HepG2 (cell line): ENCODE results near the gene SSBP4. TPM values are rescaled to one million over a fixed set of nuclear protein-coding genes. Genes with fewer than 3 reads are reported as not detected.
A peak's percentile ranks its signal among the peaks of the same experiment; 100 is the strongest.

Source experiments
- ATAC-seq: fragments of 200-7000 bp; cut with Tn5 transposase; 3 replicates; pipeline ENCODE4 v1.9.1; 2020; ENCODE audit warnings: mild to moderate bottlenecking, moderate library complexity
- BruUV-seq: library from RNA; stranded (reverse); fragments of 400-500 nt; replicated peaks from 2 replicates; lab custom pipeline; 2021; lab: Mats Ljungman, UMichigan
- CTCF ChIA-PET: fragments of 300-600 bp; formaldehyde crosslinking; extraction: SDS; loops from one replicate; lab custom pipeline; 2021; ENCODE audit warnings: low total read pairs, inconsistent platforms, low intra/inter-chr PET ratio; lab: Yijun Ruan, JAX
- POLR2A ChIA-PET: fragments of 350-600 bp; sonication (Branson Sonifier 250); formaldehyde crosslinking; loops from one replicate; lab custom pipeline; 2020; ENCODE audit warnings: antibody characterized with exemption, inconsistent platforms; lab: Yijun Ruan, JAX
- DNase-seq: peaks from one replicate; pipeline ENCODE4 v3.0.0-alpha.2; 2015; ENCODE audit warnings: low spot score
- FAIRE-seq: peaks from 3 replicates; lab custom pipeline; 2011; peaks lifted over from hg19 to GRCh38; lab: Jason Lieb, UNC
- H2AFZ ChIP-seq: one replicate; pipeline ENCODE4 v1.6.1; 2011; ENCODE audit warnings: low read length, inconsistent platforms
- H3K27ac ChIP-seq: fragments of 300-600 bp; 3 replicates; pipeline ENCODE4 v1.8.0; 2011; ENCODE audit warnings: mixed run types, mild to moderate bottlenecking, mixed read lengths, low read length, inconsistent platforms; ENCODE audit not compliant: insufficient read depth; ENCODE audit errors: extremely low read length
- H3K27me3 ChIP-seq, 2 experiments: fragments of 200-600 bp in 1 of 2; 2 replicates in 1 of 2; 3 replicates in 1 of 2; pipeline versions ENCODE4 v1.6.0 to v1.8.0; 2011; ENCODE audit warnings: low read length in 2 of 2, mild to moderate bottlenecking in 2 of 2, moderate library complexity in 2 of 2, inconsistent platforms in 1 of 2; ENCODE audit not compliant: insufficient read depth in 2 of 2, control insufficient read depth in 1 of 2
- H3K36me3 ChIP-seq, 2 experiments: fragments of 200-600 bp in 1 of 2; replicated peaks in 1 of 2; 2 replicates in 1 of 2; 3 replicates in 1 of 2; pipeline versions ENCODE4 v1.5.1 to v1.8.0; 2011; ENCODE audit warnings: low read length in 2 of 2, inconsistent platforms in 1 of 2; ENCODE audit not compliant: insufficient read depth in 2 of 2, control insufficient read depth in 1 of 2
- H3K4me1 ChIP-seq: 2 replicates; pipeline ENCODE4 v1.5.1; 2012; ENCODE audit warnings: low read length, inconsistent platforms; ENCODE audit not compliant: insufficient read depth
- H3K4me2 ChIP-seq: 2 replicates; pipeline ENCODE4 v1.6.0; 2011; ENCODE audit warnings: low read depth, low read length, inconsistent platforms
- H3K4me3 ChIP-seq, 3 experiments: fragments of 200-600 bp in 1 of 3; sonication (generic), shearing (Covaris generic) in 1 of 3; replicated peaks in 1 of 3; 2 replicates each; pipeline ENCODE4 v1.5.1; 2011 to 2016; ENCODE audit warnings: low read length in 3 of 3, inconsistent platforms in 2 of 3, low read depth in 2 of 3, mild to moderate bottlenecking in 2 of 3, control low read depth in 1 of 3, mixed read lengths in 1 of 3; ENCODE audit not compliant: insufficient read depth in 1 of 3
- H3K79me2 ChIP-seq: one replicate; pipeline ENCODE4 v1.6.1; 2011; ENCODE audit warnings: low read length, inconsistent platforms; ENCODE audit not compliant: insufficient read depth
- H3K9ac ChIP-seq: 2 replicates; pipeline ENCODE4 v1.6.0; 2011; ENCODE audit warnings: mild to moderate bottlenecking, low read depth, low read length, inconsistent platforms; ENCODE audit not compliant: insufficient read depth
- H3K9me3 ChIP-seq: 2 replicates; pipeline ENCODE4 v1.5.1; 2012; ENCODE audit warnings: mild to moderate bottlenecking, low read length
- H4K20me1 ChIP-seq: 2 replicates; pipeline ENCODE4 v1.6.0; 2011; ENCODE audit warnings: inconsistent platforms, mild to moderate bottlenecking, low read length, moderate library complexity; ENCODE audit not compliant: insufficient read depth
- HDAC1 ChIP-seq: sonication (generic); formaldehyde crosslinking; IDR thresholded peaks from 2 replicates; pipeline ENCODE4 v1.5.1; 2020; ENCODE audit warnings: mild to moderate bottlenecking, missing genetic modification reagents
- ISL2 ChIP-seq: sonication (generic); formaldehyde crosslinking; IDR thresholded peaks from 2 replicates; pipeline ENCODE4 v1.5.0; 2020; ENCODE audit warnings: missing genetic modification reagents
- KDM2A ChIP-seq: sonication (generic); formaldehyde crosslinking; IDR thresholded peaks from 2 replicates; pipeline ENCODE4 v1.4.0; 2020; ENCODE audit warnings: low read depth, missing genetic modification reagents, borderline replicate concordance
- MBD4 ChIP-seq: IDR thresholded peaks from 2 replicates; pipeline ENCODE4 v1.6.1; 2012; ENCODE audit warnings: low read length, inconsistent platforms, borderline replicate concordance
- MBNL3 ChIP-seq: fragments of 250-450 bp; sonication (Bioruptor Pico); conservative IDR thresholded peaks from 2 replicates; pipeline ENCODE4 v1.8.0; 2022; ENCODE audit warnings: mild to moderate bottlenecking, inconsistent platforms
- MIER3 ChIP-seq: IDR thresholded peaks from 2 replicates; pipeline ENCODE4 v1.6.1; 2016; ENCODE audit warnings: missing compliant biosample characterization, borderline replicate concordance
- NFRKB ChIP-seq: fragments of 450-650 bp; IDR thresholded peaks from 2 replicates; pipeline ENCODE4 v1.6.1; 2017
- POLR2G ChIP-seq: fragments of 200-400 bp; formaldehyde crosslinking; IDR thresholded peaks from 2 replicates; pipeline ENCODE4 v1.6.1; 2018; ENCODE audit warnings: mild to moderate bottlenecking, low read depth, low read length, moderate library complexity
- RARG ChIP-seq: sonication (generic); formaldehyde crosslinking; IDR thresholded peaks from 2 replicates; pipeline ENCODE4 v1.4.0; 2020; ENCODE audit warnings: low read depth, mild to moderate bottlenecking, missing genetic modification reagents
- RCOR2 ChIP-seq: IDR thresholded peaks from 2 replicates; pipeline ENCODE4 v1.6.1; 2016; ENCODE audit warnings: missing biosample characterization, missing genetic modification reagents
- ZNF121 ChIP-seq: sonication (generic); formaldehyde crosslinking; IDR thresholded peaks from 2 replicates; pipeline ENCODE4 v1.5.0; 2020; ENCODE audit warnings: mild to moderate bottlenecking, missing genetic modification reagents
- ZNF274 ChIP-seq: sonication (generic); formaldehyde crosslinking; IDR thresholded peaks from 2 replicates; pipeline ENCODE4 v1.5.1; 2020; ENCODE audit warnings: mild to moderate bottlenecking, missing genetic modification reagents
- ZNF335 ChIP-seq: sonication (generic); formaldehyde crosslinking; IDR thresholded peaks from 2 replicates; pipeline ENCODE4 v1.4.0; 2020; ENCODE audit warnings: missing genetic modification reagents
- ZNF547 ChIP-seq: sonication (generic); formaldehyde crosslinking; IDR thresholded peaks from 2 replicates; pipeline ENCODE4 v1.5.1; 2020; ENCODE audit warnings: mild to moderate bottlenecking, missing genetic modification reagents
- ZNF569 ChIP-seq: sonication (generic); formaldehyde crosslinking; IDR thresholded peaks from 2 replicates; pipeline ENCODE4 v1.5.0; 2020; ENCODE audit warnings: mild to moderate bottlenecking, missing genetic modification reagents, moderate library complexity, borderline replicate concordance
- ZNF747 ChIP-seq: sonication (generic); formaldehyde crosslinking; IDR thresholded peaks from 2 replicates; pipeline ENCODE4 v1.8.1; 2023; ENCODE audit warnings: missing genetic modification reagents, mild to moderate bottlenecking, borderline replicate concordance
- ZNF749 ChIP-seq: sonication (generic); formaldehyde crosslinking; IDR thresholded peaks from 2 replicates; pipeline ENCODE4 v1.8.0; 2022; ENCODE audit warnings: mild to moderate bottlenecking, missing genetic modification reagents, moderate library complexity, borderline replicate concordance
- ZSCAN30 ChIP-seq: sonication (generic); formaldehyde crosslinking; IDR thresholded peaks from 2 replicates; pipeline ENCODE4 v1.5.0; 2020; ENCODE audit warnings: mild to moderate bottlenecking, missing genetic modification reagents
- in situ Hi-C: cut with HindIII; loops from 2 replicates; pipeline ENCODE4 v1.10.0; 2017; ENCODE audit warnings: low pct_unique_long_range_greater_than_20kb; ENCODE audit not compliant: extremely low pct_ligation_motif_present
- intact Hi-C: fragments of 100-400 bp; cut with micrococcal nuclease; formaldehyde crosslinking; loops from one replicate; pipeline ENCODE4 v1.10.0; 2022; ENCODE audit not compliant: unreplicated experiment
- polyA plus RNA-seq, 8 experiments: library from polyadenylated mRNA; depleted of rRNA in 3 of 8; stranded (reverse) in 7 of 8; unstranded in 1 of 8; fragments of >200 nt; fragmentation: Illumina TruSeq in 4 of 8; extraction: Trizol in 4 of 8; gene quantifications; 2 replicates each; pipeline versions ENCODE4 v1.2.1 to v1.2.3, GENCODE V29; 2011 to 2016; ENCODE audit warnings: low read depth in 4 of 8, missing spikeins in 1 of 8, mixed read lengths in 1 of 8; ENCODE audit not compliant: insufficient read depth in 1 of 8
- total RNA-seq, 5 experiments: library from RNA; depleted of rRNA; stranded (reverse); fragments of >200 nt; fragmentation: Illumina TruSeq; extraction: Trizol; gene quantifications; 2 replicates each; pipeline ENCODE4 v1.2.3, GENCODE V29; 2016; ENCODE audit warnings: low read depth in 1 of 5
- TF ChIP-seq, protein P1 (sequence below): sonication (generic); formaldehyde crosslinking; IDR thresholded peaks from 2 replicates; pipeline ENCODE4 v1.8.1; 2023; ENCODE audit warnings: mild to moderate bottlenecking, inconsistent platforms, moderate library complexity, missing genetic modification reagents, borderline replicate concordance
- TF ChIP-seq, protein P2 (sequence below): sonication (generic); IDR thresholded peaks from 2 replicates; pipeline ENCODE4 v1.6.1; 2016; ENCODE audit warnings: low read depth, borderline replicate concordance
- TF ChIP-seq, protein P3 (sequence below): IDR thresholded peaks from 2 replicates; pipeline ENCODE4 v1.6.1; 2016; ENCODE audit warnings: low read depth

Gene SSBP4
- total and polyA plus RNA-seq, 2 of the 13 experiments (the other 11 are each of a cell fraction or from before 2014, with no cell fraction given) = 20.8 to 39.5 TPM

DNA sequence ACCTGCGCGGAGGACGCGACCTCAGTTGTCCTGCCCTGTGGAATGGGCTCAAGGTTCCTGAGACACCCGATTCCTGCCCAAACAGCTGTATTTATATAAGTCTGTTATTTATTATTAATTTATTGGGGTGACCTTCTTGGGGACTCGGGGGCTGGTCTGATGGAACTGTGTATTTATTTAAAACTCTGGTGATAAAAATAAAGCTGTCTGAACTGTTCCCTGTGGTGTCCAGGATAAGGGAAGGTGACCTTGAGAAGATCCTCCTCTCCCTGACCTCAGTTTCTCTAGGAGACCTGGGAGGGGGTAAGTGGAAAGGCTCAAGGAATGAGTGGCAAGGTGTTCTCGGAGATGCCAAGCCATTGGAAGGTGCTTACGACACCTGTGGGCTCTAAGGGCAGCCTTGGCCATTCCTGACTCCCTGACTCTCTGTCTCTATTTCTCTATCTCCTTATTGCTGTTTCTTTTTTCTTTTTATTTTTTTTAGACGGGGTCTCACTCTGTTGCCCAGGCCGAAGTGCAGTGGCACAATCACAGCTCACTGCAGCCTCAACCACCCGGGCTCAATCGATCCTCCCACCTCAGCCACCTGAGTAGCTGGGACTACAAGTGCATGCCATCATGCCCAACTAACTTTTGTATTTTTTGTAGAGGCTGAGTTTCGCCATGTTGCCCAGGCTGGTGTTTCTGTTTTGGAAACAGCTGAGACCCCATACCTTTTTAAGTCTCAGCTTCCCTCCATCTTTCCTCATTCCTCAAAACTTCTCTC, 30.1 kb upstream of the SSBP4 start (continued):
- TF ChIP-seq, protein P1, sequence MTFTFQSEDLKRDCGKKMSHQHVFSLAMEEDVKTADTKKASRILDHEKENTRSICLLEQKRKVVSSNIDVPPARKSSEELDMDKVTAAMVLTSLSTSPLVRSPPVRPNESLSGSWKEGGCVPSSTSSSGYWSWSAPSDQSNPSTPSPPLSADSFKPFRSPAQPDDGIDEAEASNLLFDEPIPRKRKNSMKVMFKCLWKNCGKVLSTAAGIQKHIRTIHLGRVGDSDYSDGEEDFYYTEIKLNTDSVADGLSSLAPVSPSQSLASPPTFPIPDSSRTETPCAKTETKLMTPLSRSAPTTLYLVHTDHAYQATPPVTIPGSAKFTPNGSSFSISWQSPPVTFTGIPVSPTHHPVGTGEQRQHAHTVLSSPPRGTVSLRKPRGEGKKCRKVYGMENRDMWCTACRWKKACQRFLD (CRISPR knock-in tag) = no peak
- TF ChIP-seq ZNF121 = peak; percentile 95
- peak; percentile 81; the same call in 1 of the 2 replicates for TF ChIP-seq ZSCAN30 (CRISPR knock-in tag)
- TF ChIP-seq ZNF547 = no peak
- peak; percentile 62 for TF ChIP-seq POLR2G
- TF ChIP-seq, protein P2, sequence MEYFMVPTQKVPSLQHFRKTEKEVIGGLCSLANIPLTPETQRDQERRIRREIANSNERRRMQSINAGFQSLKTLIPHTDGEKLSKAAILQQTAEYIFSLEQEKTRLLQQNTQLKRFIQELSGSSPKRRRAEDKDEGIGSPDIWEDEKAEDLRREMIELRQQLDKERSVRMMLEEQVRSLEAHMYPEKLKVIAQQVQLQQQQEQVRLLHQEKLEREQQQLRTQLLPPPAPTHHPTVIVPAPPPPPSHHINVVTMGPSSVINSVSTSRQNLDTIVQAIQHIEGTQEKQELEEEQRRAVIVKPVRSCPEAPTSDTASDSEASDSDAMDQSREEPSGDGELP = peak; percentile 31; the same call in 1 of the 2 replicates
- TF ChIP-seq ZNF749 (CRISPR knock-in tag) = 0 out of 2 replicates have a peak, but pooled peaks have one; percentile 26
- TF ChIP-seq, all 625 proteins: peak for 28

DNA sequence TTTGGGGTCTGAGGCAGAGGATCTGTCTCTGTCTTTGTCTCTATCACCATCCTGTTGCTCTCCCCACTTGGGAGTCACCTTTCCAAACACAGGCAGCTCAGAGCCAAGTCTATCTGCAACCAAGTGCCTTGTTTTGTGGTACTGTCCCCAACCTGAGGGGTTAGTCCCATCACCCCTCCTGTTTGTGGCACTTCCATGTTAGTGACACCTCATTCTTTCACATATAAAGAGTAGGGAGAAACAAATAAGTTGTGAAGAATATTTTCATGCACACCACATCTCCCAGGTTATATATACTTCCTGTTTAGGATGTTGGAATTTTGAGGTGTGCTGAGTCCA, 29.5 kb upstream of the SSBP4 start:
- intact Hi-C loops = loop anchor here (5.0 kb wide), 1 partner anchor 42 kb away; no protein-coding TSS in a partner anchor
- Histone ChIP-seq H3K79me2 (peaks cover 29% of the 10 kb centered on the region), H4K20me1 (peaks cover 42% of the 10 kb centered on the region), H3K27me3 (no peaks in the 10 kb centered on the region; a peak in 1 of 5 replicates), H3K9me3 (no peaks in the 10 kb centered on the region), H3K36me3 (peaks cover 4 to 24% of the 10 kb centered on the region in 2 experiments; a peak in 4 of 5 replicates), H3K4me2 (no peak overlapping the region), H3K27ac (no peak overlapping the region), H3K9ac (no peak overlapping the region), H3K4me1 (peaks cover 28% of the 10 kb centered on the region), H2AFZ (no peak overlapping the region), H3K4me3 (no peak overlapping the region)
- ChIA-PET CTCF (interaction anchor here (4.4 kb wide), 1 partner anchor 40 kb away, joined by 20 read pairs; no protein-coding TSS in a partner anchor), POLR2A (interaction anchor here (0.9 to 14.3 kb wide), 13 partner anchors 9 to 115 kb away, joined by 3 to 514 read pairs (median 6); partner anchors contain the start of genes IQCN and JUND)
- no peak for DNase-seq
- ATAC-seq = no peak; the same call in 2 of the 3 replicates
- in situ Hi-C loops = no loop called here
- no TSS peak for BruUV-seq
- no peak for FAIRE-seq
- no peak for TF ChIP-seq ZNF274 (CRISPR knock-in tag)
- TF ChIP-seq ZNF335 (CRISPR knock-in tag) = no peak
- no peak for TF ChIP-seq RCOR2 (CRISPR knock-in tag)
- TF ChIP-seq, protein P3, sequence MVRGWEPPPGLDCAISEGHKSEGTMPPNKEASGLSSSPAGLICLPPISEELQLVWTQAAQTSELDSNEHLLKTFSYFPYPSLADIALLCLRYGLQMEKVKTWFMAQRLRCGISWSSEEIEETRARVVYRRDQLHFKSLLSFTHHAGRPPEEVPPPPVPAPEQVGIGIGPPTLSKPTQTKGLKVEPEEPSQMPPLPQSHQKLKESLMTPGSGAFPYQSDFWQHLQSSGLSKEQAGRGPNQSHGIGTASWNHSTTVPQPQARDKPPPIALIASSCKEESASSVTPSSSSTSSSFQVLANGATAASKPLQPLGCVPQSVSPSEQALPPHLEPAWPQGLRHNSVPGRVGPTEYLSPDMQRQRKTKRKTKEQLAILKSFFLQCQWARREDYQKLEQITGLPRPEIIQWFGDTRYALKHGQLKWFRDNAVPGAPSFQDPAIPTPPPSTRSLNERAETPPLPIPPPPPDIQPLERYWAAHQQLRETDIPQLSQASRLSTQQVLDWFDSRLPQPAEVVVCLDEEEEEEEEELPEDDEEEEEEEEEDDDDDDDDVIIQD (CRISPR knock-in tag) = no peak
- 0 out of 2 replicates have a peak, but pooled peaks have one; percentile 7 for TF ChIP-seq MIER3 (CRISPR knock-in tag)
- peak; percentile 8; the same call in 1 of the 2 replicates for TF ChIP-seq KDM2A (CRISPR knock-in tag)
- peak; percentile 43; the same call in 1 of the 2 replicates for TF ChIP-seq ZNF747 (CRISPR knock-in tag)
- no peak for TF ChIP-seq RARG (CRISPR knock-in tag)
- TF ChIP-seq NFRKB = no peak
- TF ChIP-seq HDAC1 (CRISPR knock-in tag) = 0 out of 2 replicates have a peak, but pooled peaks have one; percentile 28
- TF ChIP-seq MBNL3 (CRISPR knock-in tag) = no peak
- TF ChIP-seq ZNF569 = no peak
- 0 out of 2 replicates have a peak, but pooled peaks have one; percentile 72 for TF ChIP-seq MBD4
- no peak for TF ChIP-seq ISL2
